Epithelial cell of proximal tubule (primary cell): ENCODE data around the gene CD300LF. TPM values are rescaled to one million over a fixed set of nuclear protein-coding genes. Genes with fewer than 3 reads are reported as not detected.

ENCODE experiments used
- DNase-seq: peaks from one replicate; pipeline ENCODE4 v3.0.0-alpha.2; 2011; ENCODE audit warnings: low read depth
- H3K4me3 ChIP-seq: 2 replicates; pipeline ENCODE4 v1.5.1; 2011; ENCODE audit warnings: low read depth, mild to moderate bottlenecking, low read length
- total RNA-seq: library from RNA; depleted of rRNA; stranded (reverse); fragments of >200 nt; gene quantifications from 2 replicates; pipeline ENCODE4 v1.2.3, GENCODE V29; 2015
- TF ChIP-seq, protein P1 (sequence below): conservative IDR thresholded peaks from 2 replicates; pipeline ENCODE4 v1.5.1; 2012; ENCODE audit warnings: low read depth, mild to moderate bottlenecking, low read length

The CD300LF gene
- total RNA-seq, result not detected in 2 replicates

DNA sequence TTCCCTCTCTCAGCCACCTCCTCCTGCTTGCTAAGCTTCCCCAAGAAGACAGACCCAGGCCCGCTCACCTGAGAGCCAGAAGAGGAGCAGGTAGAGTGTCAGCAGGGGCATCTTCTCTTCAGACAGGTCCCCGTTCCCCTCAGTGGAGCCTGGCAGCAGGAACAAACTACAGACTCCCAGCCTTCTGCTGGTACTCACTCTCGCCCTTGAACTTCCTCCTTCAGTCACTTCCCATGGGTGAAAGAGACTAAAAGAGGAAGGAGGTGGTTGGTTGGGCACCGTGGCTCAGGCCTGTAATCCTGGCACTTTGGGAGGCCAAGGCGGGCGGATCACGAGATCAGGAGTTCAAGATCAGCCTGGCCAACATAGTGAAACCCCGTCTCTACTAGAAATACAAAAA, at the start of gene CD300LF:
Gene CD300LF, minus strand, starts transcription at position 168 of the 400 bp plus-strand sequence. Its CDS starts 57 bp downstream, at position 111.
- no peak for DNase-seq
- TF ChIP-seq, protein P1, sequence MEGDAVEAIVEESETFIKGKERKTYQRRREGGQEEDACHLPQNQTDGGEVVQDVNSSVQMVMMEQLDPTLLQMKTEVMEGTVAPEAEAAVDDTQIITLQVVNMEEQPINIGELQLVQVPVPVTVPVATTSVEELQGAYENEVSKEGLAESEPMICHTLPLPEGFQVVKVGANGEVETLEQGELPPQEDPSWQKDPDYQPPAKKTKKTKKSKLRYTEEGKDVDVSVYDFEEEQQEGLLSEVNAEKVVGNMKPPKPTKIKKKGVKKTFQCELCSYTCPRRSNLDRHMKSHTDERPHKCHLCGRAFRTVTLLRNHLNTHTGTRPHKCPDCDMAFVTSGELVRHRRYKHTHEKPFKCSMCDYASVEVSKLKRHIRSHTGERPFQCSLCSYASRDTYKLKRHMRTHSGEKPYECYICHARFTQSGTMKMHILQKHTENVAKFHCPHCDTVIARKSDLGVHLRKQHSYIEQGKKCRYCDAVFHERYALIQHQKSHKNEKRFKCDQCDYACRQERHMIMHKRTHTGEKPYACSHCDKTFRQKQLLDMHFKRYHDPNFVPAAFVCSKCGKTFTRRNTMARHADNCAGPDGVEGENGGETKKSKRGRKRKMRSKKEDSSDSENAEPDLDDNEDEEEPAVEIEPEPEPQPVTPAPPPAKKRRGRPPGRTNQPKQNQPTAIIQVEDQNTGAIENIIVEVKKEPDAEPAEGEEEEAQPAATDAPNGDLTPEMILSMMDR, result no peak
- H3K4me3 ChIP-seq, result no peak within 1 kb of the TSS

- H3K4me3 ChIP-seq, result no peak overlapping the region
- TF ChIP-seq, protein P1, result no peak
- DNase-seq, result no peak
Measured at GRCh38 chr17:74761931-74762330, 49.2 kb upstream of the CD300LF start.

DNA sequence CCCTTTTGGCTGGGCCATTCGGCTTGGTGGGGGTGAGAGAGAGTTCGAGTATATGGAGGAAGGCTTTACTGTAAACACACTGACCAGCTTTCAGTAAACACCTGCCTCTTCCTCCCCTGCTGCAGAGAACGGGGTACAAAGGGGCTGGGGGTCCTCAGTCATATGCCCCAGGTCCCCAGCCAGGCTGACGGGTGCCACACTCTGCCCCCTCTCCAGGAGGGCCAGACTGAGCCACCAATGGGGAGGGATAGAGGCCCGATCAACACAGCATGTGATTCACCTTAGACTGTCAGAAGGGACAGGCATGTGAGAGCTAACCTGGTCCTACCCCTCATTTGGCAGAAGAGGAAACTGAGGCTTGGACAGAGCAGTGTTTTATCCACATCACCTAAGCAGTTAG, 48.7 kb upstream of the CD300LF start:
- TF ChIP-seq, protein P1, result no peak
- DNase-seq, result no peak
- H3K4me3 ChIP-seq, result no peak overlapping the region

GRCh38 chr17:74760404-74761105, 47.8 kb upstream of the CD300LF start:
- DNase-seq, result no peak
- TF ChIP-seq, protein P1, result no peak
- H3K4me3 ChIP-seq, result no peak overlapping the region

- DNase-seq, result no peak
- H3K4me3 ChIP-seq, result no peak overlapping the region
- TF ChIP-seq, protein P1, result no peak
Measured at GRCh38 chr17:74759941-74760340, 47.2 kb upstream of the CD300LF start.

DNA sequence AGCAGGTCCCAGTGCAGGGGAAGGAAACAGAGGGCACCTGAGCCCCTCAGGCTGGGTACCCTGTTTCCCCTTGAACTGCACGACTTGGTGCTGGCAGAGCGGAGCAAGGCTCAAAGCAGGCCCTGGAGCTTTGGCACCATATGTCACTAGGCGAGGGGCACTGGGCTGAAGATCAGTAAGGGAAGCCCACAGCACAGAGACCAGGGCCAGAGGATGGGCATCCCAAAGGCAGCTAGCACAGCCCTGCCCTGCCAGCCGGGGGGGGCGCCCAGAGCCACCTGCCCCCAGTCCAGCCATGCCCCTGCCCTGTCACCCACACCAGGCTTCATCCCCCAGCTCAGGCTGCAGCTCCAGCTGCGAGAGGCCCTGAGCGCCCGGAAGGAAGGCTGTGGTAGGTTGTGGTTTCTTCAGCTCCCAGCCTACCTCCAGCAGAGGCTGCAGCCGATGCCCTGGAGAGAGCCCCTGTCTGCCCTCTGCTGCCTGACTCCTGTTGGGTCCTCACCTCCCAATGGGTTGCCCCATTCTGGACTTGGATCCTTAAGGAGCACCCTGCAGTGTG, 46.6 kb upstream of the CD300LF start:
- TF ChIP-seq, protein P1, result peak; percentile 27
- no peak overlapping the region for H3K4me3 ChIP-seq
- no peak for DNase-seq

DNA sequence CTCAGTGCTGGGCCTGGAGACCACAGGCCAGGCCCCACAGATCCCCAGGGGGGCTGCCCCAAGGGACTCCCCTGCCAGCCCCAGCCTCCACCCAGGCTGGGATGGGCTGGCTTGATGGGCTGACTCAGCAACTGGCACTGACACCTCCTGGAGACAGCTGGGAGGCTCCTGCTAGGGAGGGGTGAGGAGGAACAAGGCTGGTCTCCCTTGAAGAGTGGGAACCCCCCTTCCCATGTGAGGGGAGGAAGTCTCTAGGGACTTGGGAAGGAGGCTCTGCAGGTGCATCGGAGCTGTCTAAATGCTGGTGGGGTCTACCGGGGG, 46.1 kb upstream of the CD300LF start:
- TF ChIP-seq, protein P1, result no peak
- no peak for DNase-seq
- H3K4me3 ChIP-seq, result peak overlapping the region; percentile 18
